AG09309 (cell line): ENCODE measurements around the gene SUGCT.
A peak's percentile ranks its signal among the peaks of the same experiment; 100 is the strongest.

Source experiments
- DNase-seq: peaks from one replicate; pipeline ENCODE4 v3.0.0-alpha.2; 2010; ENCODE audit warnings: low read depth
- H3K4me3 ChIP-seq: 2 replicates; pipeline ENCODE4 v1.5.1; 2011; ENCODE audit warnings: mild to moderate bottlenecking, low read depth, low read length, moderate library complexity; ENCODE audit not compliant: control insufficient read depth
- CTCF ChIP-seq: IDR thresholded peaks from 2 replicates; pipeline ENCODE4 v1.5.1; 2011; ENCODE audit warnings: mild to moderate bottlenecking, low read depth, low read length, inconsistent platforms; ENCODE audit not compliant: insufficient read depth, control insufficient read depth; ENCODE audit errors: missing control alignments

SUGCT gene

DNA sequence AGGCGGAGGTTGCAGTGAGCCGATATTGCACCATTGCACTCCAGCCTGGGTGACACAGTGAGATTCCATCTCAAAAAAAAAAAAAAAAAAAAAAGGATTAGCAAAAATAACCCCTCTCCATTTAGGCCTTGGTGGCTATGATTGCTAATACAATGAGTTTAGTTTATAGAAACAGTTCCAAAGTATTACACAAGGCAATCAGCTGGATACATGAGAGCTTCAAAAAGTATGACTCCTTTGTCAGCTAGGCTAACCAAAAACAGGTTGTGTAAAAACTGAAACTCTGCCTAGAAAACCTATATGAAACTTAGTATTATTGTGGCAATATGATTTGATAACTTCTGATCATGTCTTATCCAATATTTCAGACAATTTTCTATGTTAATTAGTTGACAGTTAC lies 57.2 kb downstream of the SUGCT start:
- no peak overlapping the region for H3K4me3 ChIP-seq
- peak; percentile 67 for DNase-seq
- no peak for TF ChIP-seq CTCF

DNA sequence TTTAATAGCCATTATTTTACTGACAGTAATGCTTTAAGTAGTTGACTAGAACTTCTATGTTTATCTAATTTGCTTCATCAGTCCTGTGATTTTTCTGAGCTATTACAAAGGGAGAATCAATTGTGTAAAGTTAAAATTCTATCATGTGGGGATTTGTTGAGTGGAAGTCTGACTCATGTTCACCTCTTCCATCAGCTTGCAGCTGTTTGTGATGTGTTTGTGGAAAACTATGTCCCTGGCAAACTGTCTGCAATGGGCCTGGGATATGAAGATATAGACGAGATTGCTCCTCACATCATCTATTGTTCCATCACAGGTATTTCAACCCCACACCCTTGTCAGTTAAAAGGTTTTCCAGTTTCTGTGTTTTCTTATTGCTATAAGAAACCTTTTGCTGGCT lies 59.9 kb downstream of the SUGCT start:
- no peak for TF ChIP-seq CTCF
- H3K4me3 ChIP-seq: no peak overlapping the region
- peak; percentile 33 for DNase-seq

GRCh38 chr7:40197527-40197926 lies 62.7 kb downstream of the SUGCT start:
- no peak for DNase-seq
- no peak overlapping the region for H3K4me3 ChIP-seq
- no peak for TF ChIP-seq CTCF

GRCh38 chr7:40199076-40199802 lies 64.4 kb downstream of the SUGCT start:
- TF ChIP-seq CTCF: peak; percentile 42
- DNase-seq: peak; percentile 94
- H3K4me3 ChIP-seq: no peak overlapping the region

DNA sequence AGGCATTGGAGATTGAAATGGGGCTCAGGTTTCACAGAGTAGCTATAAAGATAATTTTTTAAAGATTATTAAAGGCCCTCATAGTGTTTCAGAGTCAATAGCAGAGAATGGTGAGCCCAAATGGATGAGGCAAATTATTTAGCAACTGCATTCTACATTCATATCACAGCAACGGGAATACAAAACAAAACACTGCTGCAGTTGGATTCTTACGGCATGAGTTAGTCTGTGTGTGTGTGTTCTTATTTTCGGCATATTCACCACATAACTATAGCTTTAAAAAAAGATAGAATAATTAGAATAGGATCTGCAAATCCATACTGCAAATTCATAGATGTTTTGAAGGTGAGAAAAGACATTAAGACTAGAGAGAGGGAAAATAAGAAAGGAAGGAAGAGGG lies 66.0 kb downstream of the SUGCT start:
- DNase-seq: peak; percentile 84
- no peak overlapping the region for H3K4me3 ChIP-seq
- no peak for TF ChIP-seq CTCF

DNA sequence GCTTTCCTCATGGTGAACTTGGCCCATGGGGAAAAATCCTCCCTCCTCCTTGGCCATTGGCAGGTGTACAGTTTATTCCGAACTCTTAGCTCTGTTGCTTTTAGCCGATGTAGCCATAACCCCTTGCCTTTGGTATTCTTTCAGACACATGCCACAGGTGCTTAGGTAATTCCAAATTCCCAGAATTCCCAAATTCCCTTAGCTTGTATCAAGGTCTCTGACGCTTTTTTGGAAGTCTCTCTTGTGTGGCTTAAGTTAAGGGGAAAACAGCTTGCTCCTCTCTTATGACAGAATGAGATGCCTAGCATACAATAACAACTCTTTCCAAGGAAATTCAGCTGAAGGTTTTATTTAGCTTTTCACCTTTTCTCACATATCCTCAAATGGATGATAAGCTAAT lies 68.0 kb downstream of the SUGCT start:
- H3K4me3 ChIP-seq: no peak overlapping the region
- no peak for DNase-seq
- TF ChIP-seq CTCF: no peak
